Measurements from ENCODE around the gene PURA.

The PURA gene

GRCh38 chr5:140109759-140110645 is 3.9 kb upstream of the PURA start:
- peak in 1 of 4 experiments; percentile 9 for DNase-seq

DNA sequence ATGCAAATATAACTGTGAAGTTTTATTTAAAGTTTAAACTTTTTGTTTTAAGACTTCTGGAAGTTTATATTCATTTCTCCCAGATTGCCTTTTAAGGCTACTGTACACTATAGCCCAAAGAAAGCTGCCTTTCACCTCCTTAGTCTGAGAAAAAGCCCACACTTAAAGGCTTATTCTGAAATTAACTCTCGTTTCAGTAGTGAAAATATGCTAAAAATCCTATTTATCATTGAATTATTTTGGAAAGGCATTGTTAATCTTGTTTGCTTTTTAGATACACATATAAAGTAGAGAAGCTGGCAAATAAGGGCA is 3.3 kb upstream of the PURA start:
- DNase-seq, result no peak

DNA sequence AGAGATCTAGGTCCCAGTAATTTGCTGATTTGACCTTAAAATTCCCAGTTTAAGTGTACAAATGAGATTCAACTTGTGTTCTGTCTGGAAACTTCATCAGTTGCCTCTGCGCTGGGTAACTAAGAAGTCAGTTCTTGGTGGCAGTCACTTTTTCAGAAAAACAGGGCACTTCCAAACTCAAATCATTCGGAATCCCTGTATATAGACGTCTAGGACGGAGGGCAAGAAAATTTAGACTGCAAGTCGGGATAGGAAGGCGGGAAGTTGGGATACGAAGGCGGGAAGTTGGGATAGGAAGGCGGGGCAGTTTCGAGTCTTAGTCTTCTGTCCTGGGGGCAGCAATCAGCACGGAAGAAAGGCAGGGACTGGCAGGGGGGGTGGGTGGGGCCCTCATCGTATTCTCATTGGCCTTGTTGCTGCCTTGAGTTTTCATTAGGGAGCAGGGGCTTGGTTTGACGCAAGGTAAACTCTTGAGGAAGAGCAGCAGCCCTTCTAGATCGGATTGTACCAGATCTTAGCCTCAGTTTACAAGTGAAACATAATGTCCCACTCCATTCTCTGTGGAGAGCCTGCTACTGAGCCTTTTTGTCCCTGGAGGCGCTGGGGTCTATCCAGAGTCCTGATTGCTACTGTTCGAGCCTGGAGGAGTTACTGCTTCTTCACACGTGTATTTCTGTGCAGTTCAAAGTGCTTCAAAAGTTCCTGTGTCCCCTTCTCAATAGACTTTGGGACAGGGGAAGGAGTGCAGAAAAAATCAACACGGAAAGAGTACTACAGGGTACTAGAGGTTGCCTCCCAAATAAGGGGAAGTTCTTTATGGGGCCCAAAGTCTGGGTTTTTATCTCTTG is 2.7 kb upstream of the PURA start:
- DNase-seq, result peak in 3 of 4 experiments; percentile 24 to 28 (median 26)

DNA sequence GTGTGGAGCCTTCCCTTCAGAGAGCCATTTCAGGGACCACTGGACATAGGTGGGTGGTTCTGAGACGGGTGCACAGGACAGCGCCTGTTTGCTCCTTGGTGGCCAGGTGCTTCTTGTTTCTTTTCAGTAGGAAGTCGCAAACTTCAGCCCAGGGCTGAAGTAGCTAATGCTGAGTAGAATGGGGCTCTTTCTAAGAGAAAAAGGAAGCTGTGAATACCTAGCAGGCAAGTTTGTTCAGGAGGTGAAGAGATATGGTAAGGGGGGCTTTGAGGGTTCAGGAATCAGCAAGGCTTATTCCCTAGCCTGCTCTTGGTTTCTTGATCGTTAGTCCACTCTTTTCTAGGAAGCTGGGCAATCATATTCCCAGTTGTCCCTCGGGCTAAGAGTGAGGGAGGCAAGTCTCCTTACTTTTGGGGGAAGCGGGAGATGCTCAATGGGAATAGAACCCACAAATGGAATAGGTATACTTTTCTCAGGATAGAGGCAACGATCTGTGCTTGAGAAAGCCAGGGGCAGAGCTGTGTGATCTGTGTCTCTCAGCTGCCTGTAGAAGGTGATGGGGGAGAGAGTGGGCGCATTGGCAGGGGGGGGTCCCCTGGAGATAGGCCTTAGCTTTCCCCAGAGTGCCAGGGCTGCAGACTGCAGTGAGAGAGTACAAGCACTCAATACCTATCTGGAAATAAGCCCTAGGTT is 1.9 kb upstream of the PURA start:
- no peak for DNase-seq

DNA sequence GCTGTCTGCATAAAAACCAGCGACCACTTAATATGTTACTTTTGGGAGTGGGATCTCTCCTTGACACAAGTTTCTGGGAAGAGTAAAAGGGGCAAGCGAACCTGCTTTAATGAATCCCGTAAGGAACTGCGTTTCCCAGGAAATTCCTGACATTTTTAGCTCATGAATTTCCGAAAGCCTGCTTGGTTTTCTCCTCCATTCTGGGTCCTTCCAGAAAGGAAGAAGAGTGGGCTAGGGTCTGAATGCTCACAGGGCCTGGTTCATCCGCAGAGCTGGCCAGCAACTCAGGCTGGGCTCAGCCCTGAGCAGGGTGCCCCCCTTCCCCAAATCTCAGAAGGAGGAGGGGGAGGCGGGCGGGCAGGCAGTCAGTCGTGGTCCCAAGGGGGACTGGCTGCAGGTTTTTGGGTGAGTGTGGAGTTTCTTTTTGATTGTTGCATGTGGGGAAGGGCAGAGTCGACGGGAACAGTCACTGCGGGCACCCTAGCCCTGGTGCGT is 1.2 kb upstream of the PURA start:
- DNase-seq, result no peak

- no peak for DNase-seq
Measured at GRCh38 chr5:140113180-140113698, 670 bp upstream of the PURA start.

DNA sequence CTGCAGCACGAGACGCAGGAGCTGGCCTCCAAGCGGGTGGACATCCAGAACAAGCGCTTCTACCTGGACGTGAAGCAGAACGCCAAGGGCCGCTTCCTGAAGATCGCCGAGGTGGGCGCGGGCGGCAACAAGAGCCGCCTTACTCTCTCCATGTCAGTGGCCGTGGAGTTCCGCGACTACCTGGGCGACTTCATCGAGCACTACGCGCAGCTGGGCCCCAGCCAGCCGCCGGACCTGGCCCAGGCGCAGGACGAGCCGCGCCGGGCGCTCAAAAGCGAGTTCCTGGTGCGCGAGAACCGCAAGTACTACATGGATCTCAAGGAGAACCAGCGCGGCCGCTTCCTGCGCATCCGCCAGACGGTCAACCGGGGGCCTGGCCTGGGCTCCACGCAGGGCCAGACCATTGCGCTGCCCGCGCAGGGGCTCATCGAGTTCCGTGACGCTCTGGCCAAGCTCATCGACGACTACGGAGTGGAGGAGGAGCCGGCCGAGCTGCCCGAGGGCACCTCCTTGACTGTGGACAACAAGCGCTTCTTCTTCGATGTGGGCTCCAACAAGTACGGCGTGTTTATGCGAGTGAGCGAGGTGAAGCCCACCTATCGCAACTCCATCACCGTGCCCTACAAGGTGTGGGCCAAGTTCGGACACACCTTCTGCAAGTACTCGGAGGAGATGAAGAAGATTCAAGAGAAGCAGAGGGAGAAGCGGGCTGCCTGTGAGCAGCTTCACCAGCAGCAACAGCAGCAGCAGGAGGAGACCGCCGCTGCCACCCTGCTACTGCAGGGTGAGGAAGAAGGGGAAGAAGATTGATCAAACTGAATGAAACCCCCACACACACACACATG is 654 bp downstream of the PURA start:
- DNase-seq, result peak; percentile 79 to 87 (median 80)

- DNase-seq, result no peak
Measured at GRCh38 chr5:140115186-140115500, 1.2 kb downstream of the PURA start.

GRCh38 chr5:140116716-140117115 is 2.8 kb downstream of the PURA start:
- DNase-seq, result no peak

- DNase-seq, result no peak
Measured at GRCh38 chr5:140117523-140117922, 3.6 kb downstream of the PURA start.

GRCh38 chr5:140118302-140118936 is 4.5 kb downstream of the PURA start:
- DNase-seq, result peak in 3 of 4 experiments; percentile 10 to 25 (median 13)

DNA sequence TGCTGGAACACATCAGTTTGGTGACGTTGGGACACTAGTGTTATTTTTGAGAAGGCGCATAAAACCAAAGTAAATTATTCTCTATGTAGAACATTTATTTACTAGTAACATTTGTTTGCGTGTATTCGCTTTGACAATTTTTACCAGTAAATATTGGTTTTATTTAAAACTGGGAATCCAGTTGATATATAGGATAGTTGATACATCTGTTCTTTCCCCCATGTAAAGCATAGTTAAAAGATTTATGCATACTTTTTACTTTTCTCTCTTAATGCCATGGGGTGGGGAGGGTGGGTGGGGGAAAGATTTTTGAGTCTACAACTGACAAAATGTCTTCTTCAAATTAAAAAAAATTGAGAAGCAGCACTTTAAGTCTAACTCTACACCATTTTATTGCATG is 11.7 kb downstream of the PURA start, which contains the start of gene IGIP:
Gene IGIP (plus strand): TSS at position 301 of the 400 bp plus-strand sequence. CDS start 2,540 bp downstream, outside the sequence.
- DNase-seq, result no peak

DNA sequence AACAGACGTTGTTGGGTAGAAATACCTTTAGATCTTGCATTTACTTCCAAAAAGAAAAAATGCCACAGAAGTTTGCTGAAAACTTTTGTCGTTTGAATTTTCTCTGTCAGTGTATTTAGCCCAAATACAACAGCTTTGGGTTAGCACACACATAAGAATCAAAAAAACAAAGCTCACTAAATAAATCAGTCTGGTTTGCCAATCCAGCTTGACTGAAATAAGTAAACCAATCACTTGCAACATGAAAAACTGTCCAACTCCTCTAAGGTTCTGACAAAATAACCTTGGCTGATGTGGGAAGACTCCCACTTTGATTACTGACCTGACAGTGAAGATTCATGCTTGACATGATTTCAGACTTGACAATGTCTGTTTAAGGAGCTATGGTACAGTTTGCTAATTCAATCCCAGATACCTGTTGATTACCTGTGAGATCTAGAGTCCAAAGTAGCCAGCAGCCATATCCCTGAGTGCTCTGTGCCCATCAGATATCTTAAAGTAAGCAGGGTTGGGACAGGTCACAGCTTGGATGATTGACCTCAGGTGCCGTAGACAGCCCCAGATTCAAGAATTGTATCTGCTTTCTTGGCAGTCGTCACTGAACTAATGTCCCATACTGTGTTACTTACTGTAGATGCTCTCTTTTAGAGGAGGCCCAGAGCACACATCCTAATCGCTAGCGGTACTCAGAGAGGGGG is 12.6 kb downstream of the PURA start:
- no peak for DNase-seq

- no peak for DNase-seq
Measured at GRCh38 chr5:140128376-140128775, 14.5 kb downstream of the PURA start.

- no peak for DNase-seq
Measured at GRCh38 chr5:140130949-140131733, 17.2 kb downstream of the PURA start.

GRCh38 chr5:140131967-140132409 is 18.1 kb downstream of the PURA start:
- peak; percentile 58 to 83 (median 73) for DNase-seq

- DNase-seq, result peak in 1 of 4 experiments; percentile 18
Measured at GRCh38 chr5:140133514-140134167, 19.7 kb downstream of the PURA start.

- DNase-seq, result no peak
Measured at GRCh38 chr5:140134277-140134935, 20.5 kb downstream of the PURA start.

All from suppressor macrophage (primary cell).